Measurements from ENCODE around the gene SERTAD1. TPM values are rescaled to one million over a fixed set of nuclear protein-coding genes. Genes with fewer than 3 reads are reported as not detected.

The SERTAD1 gene
- polyA plus RNA-seq, 2 donors = 20.7 to 21.5 TPM

DNA sequence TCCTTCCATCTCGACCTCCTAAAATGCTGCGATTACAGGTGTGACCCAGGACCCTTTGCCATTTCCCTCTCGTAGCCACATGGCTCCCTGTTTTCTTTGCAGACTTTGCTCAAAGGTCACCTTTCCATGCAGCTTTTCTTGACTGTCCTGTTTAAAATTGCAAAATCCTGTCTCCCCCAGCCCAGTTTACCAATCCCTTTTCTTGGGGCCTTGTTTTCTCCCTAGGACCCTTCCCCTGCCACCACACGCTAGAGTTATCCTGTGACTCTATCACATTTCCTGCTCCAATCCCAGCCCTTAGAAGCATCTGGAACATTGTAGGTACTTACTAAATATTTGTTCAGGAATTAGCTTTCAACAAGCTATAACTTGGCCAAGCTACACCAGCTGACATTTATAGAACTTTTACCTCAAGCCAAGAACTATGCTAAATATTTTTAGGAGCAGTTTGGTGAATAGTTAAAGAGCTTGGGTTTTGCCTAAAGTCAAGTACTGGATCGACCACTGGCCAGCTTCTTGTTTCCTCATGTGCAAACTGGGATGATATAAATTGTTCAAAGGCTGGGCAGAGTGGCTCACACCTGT lies 27.5 kb upstream of the SERTAD1 start:
- 53 to 75% methylated on average over 5 of the region's 5 CpGs for WGBS, 2 donors
- H3K36me3 ChIP-seq (ENCODE audit: control insufficient read depth in 2 of 2, insufficient read depth in 2 of 2, low read length in 1 of 2) = peaks cover 3 to 10% of the 10 kb centered on the region in 2 donors
- H3K27ac ChIP-seq (ENCODE audit: low read depth in 2 of 2, low read length in 1 of 2) = peak overlapping the region; percentile 17 to 40
- no peaks in the 10 kb centered on the region for H3K27me3 ChIP-seq (ENCODE audit: control insufficient read depth in 1 of 2, insufficient read depth in 2 of 2, low read length in 2 of 2)
- no peak overlapping the region for H3K4me3 ChIP-seq (ENCODE audit: low read depth in 1 of 2, low read length in 2 of 2)
- H3K4me1 ChIP-seq (ENCODE audit: control insufficient read depth in 2 of 2, insufficient read depth in 2 of 2, low read length in 1 of 2) = no peaks in the 10 kb centered on the region
- no peaks in the 10 kb centered on the region for H3K9me3 ChIP-seq (ENCODE audit: control insufficient read depth in 2 of 2, insufficient read depth in 1 of 2, low read depth in 1 of 2, low read length in 1 of 2)

DNA sequence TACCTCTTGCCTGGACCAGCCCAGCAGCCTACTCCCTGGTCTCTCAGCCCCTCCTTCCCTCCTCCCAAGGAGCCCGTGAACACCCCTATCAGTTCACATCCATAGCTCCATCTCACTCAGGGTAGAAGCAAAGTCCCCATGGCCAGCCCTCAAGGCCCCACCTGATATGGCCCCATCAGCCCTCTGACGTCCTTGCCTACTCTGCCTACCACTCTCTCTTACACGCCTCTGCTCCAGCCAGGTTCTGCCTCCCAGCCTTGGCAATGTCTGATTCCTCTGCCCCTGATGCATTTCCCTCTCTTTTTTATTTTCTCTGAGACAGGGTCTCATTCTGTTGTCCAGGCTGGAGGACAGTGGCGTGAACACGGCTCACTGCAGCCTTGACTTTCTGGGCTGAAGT lies 26.2 kb upstream of the SERTAD1 start:
- Histone ChIP-seq H3K9me3 (ENCODE audit: control insufficient read depth in 2 of 2, insufficient read depth in 1 of 2, low read depth in 1 of 2, low read length in 1 of 2) (no peaks in the 10 kb centered on the region), H3K27ac (ENCODE audit: low read depth in 2 of 2, low read length in 1 of 2) (no peak overlapping the region), H3K4me3 (ENCODE audit: low read depth in 1 of 2, low read length in 2 of 2) (no peak overlapping the region), H3K36me3 (ENCODE audit: control insufficient read depth in 2 of 2, insufficient read depth in 2 of 2, low read length in 1 of 2) (peaks cover 0 to 10% of the 10 kb centered on the region in 2 donors), H3K27me3 (ENCODE audit: control insufficient read depth in 1 of 2, insufficient read depth in 2 of 2, low read length in 2 of 2) (no peaks in the 10 kb centered on the region), H3K4me1 (ENCODE audit: control insufficient read depth in 2 of 2, insufficient read depth in 2 of 2, low read length in 1 of 2) (no peaks in the 10 kb centered on the region)
- 71 to 73% methylated on average over 5 of the region's 5 CpGs for WGBS, 2 donors

DNA sequence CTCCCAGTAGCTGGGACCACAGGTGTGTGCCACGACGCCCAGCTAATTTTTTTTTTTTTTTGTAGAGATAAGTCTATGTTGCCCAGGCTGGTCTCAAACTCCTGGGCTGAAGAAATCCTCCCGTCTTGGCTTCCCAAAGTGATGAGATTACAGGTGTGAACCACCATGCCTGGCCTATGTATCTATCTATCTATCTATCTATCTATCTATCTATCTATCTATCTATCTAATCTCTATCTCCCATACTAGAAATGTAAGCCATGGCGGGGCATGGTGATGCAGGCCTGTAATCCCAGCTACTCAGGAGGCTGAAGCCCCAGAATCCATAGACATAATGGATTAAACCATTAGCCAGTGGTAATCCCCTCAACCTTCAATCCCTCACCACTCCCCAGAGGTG lies 24.9 kb upstream of the SERTAD1 start:
- Histone ChIP-seq H3K4me1 (ENCODE audit: control insufficient read depth in 2 of 2, insufficient read depth in 2 of 2, low read length in 1 of 2) (no peaks in the 10 kb centered on the region), H3K4me3 (ENCODE audit: low read depth in 1 of 2, low read length in 2 of 2) (no peak overlapping the region), H3K36me3 (ENCODE audit: control insufficient read depth in 2 of 2, insufficient read depth in 2 of 2, low read length in 1 of 2) (peaks cover 0 to 10% of the 10 kb centered on the region in 2 donors), H3K9me3 (ENCODE audit: control insufficient read depth in 2 of 2, insufficient read depth in 1 of 2, low read depth in 1 of 2, low read length in 1 of 2) (no peaks in the 10 kb centered on the region), H3K27ac (ENCODE audit: low read depth in 2 of 2, low read length in 1 of 2) (no peak overlapping the region), H3K27me3 (ENCODE audit: control insufficient read depth in 1 of 2, insufficient read depth in 2 of 2, low read length in 2 of 2) (no peaks in the 10 kb centered on the region)
- WGBS, 2 donors = 92 to 94% methylated on average over 4 of the region's 4 CpGs

DNA sequence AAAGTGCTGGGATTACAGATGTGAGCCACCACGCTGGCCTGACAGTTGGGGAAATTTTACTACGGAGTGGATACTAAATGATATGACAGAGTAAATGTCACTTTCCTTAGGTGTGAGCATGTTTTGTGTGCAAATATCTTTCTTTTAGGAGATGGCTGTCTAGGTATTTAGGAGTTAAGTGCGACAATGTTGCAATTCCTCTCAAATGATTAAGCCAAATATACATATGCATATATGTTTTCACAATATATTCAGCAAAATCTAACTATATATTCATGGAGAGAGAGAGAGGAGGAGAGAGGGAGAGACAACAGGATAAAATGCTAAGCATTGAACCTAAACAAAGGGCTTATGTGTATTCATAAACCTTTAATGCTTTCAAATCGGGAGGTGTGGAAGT lies 23.7 kb upstream of the SERTAD1 start:
- H3K4me1 ChIP-seq (ENCODE audit: control insufficient read depth in 2 of 2, insufficient read depth in 2 of 2, low read length in 1 of 2) = no peaks in the 10 kb centered on the region
- no peaks in the 10 kb centered on the region for H3K9me3 ChIP-seq (ENCODE audit: control insufficient read depth in 2 of 2, insufficient read depth in 1 of 2, low read depth in 1 of 2, low read length in 1 of 2)
- no peak overlapping the region for H3K4me3 ChIP-seq (ENCODE audit: low read depth in 1 of 2, low read length in 2 of 2)
- 85 to 87% methylated on average over 4 of the region's 4 CpGs for WGBS, 2 donors
- no peak overlapping the region for H3K27ac ChIP-seq (ENCODE audit: low read depth in 2 of 2, low read length in 1 of 2)
- peaks cover 0 to 10% of the 10 kb centered on the region in 2 donors for H3K36me3 ChIP-seq (ENCODE audit: control insufficient read depth in 2 of 2, insufficient read depth in 2 of 2, low read length in 1 of 2)
- H3K27me3 ChIP-seq (ENCODE audit: control insufficient read depth in 1 of 2, insufficient read depth in 2 of 2, low read length in 2 of 2) = no peaks in the 10 kb centered on the region

DNA sequence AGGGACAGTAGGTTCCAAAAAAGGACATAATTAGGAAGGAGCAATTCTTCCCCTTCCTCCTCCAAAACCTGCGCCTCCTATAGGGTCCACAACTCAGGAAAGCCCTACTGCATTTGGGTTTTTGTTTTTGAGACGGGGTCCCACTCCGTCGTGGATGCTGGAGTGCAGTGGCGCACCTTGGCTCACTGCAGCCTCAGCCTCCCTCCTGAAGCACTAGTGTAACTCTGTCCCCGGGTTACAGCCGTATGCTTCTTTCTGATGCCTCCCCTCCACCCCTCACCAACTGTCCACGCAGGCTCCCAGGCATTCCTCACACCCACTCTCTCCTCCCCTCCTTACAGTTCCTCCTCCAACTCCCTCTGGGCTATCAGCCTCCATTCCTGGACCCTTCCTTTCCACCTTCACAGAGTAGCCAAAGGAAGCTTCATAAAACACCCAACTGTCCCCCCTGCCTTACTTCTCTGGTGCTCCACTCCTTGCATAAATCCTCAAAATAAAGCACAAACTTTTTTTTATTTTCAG lies 20.5 kb upstream of the SERTAD1 start:
- Histone ChIP-seq H3K36me3 (ENCODE audit: control insufficient read depth in 2 of 2, insufficient read depth in 2 of 2, low read length in 1 of 2) (peaks cover 6 to 17% of the 10 kb centered on the region in 2 donors), H3K27me3 (ENCODE audit: control insufficient read depth in 1 of 2, insufficient read depth in 2 of 2, low read length in 2 of 2) (no peaks in the 10 kb centered on the region), H3K4me1 (ENCODE audit: control insufficient read depth in 2 of 2, insufficient read depth in 2 of 2, low read length in 1 of 2) (peaks cover 0 to 2% of the 10 kb centered on the region in 2 donors), H3K4me3 (ENCODE audit: low read depth in 1 of 2, low read length in 2 of 2) (no peak overlapping the region), H3K27ac (ENCODE audit: low read depth in 2 of 2, low read length in 1 of 2) (peak overlapping the region in 1 of 2 donors; percentile 24), H3K9me3 (ENCODE audit: control insufficient read depth in 2 of 2, insufficient read depth in 1 of 2, low read depth in 1 of 2, low read length in 1 of 2) (no peaks in the 10 kb centered on the region)
- 80 to 81% methylated on average over 8 of the region's 8 CpGs for WGBS, 2 donors

DNA sequence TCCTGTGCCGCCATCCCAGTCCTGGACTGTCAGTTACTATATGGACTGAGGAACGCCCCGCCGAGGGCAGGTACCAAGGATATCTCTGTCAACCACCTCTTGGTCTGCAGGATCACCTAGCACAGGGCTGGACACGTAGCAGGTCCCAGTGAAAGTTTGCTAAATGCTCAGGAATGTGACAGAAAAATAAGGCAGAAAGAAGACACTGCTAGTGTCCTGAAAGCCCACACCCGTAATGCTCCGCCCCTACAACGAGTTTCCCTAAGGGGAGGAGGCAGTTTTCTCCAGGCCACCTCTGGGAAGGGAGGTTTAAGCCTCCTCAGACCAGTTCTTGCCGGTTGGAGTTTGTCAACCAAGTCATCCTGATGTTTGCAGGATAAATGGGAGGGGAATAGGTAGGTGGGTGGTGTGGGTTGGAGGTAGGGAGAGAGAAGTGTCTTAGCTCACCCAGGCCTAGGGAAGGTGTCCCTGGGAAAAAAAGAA lies 20.0 kb upstream of the SERTAD1 start:
- H3K9me3 ChIP-seq (ENCODE audit: control insufficient read depth in 2 of 2, insufficient read depth in 1 of 2, low read depth in 1 of 2, low read length in 1 of 2) = no peaks in the 10 kb centered on the region
- peak overlapping the region in 1 of 2 donors; percentile 73 for H3K27ac ChIP-seq (ENCODE audit: low read depth in 2 of 2, low read length in 1 of 2)
- H3K36me3 ChIP-seq (ENCODE audit: control insufficient read depth in 2 of 2, insufficient read depth in 2 of 2, low read length in 1 of 2) = peaks cover 11 to 22% of the 10 kb centered on the region in 2 donors
- no peak overlapping the region for H3K4me3 ChIP-seq (ENCODE audit: low read depth in 1 of 2, low read length in 2 of 2)
- peaks cover 0 to 2% of the 10 kb centered on the region in 2 donors for H3K4me1 ChIP-seq (ENCODE audit: control insufficient read depth in 2 of 2, insufficient read depth in 2 of 2, low read length in 1 of 2)
- WGBS, 2 donors = 52 to 57% methylated on average over 9 of the region's 9 CpGs
- no peaks in the 10 kb centered on the region for H3K27me3 ChIP-seq (ENCODE audit: control insufficient read depth in 1 of 2, insufficient read depth in 2 of 2, low read length in 2 of 2)

DNA sequence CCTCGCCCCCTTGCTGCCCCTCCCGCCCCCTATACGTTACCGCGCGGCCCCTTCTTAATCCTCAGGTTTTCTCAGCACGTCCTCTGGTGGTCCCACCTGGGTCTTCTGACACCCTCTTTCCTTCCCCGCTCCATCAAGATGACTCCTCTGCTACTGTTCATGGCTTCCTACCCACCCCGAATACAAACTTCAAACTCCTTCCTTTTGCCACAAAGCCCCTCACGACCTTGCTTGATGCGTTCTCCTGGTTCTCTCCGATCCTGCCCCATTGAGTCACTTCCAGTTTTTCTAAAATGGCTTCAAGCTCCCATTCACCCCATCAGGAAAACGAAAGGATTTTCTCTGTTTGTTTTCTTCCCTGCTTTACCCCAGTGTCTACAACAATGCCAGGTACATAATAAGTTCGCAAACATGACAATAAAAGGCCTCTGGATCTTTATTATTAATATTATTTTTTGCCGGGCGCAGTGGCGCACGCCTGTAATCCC lies 19.1 kb upstream of the SERTAD1 start:
- WGBS, 2 donors = 11 to 13% methylated on average over 16 to 18 of the region's 18 CpGs
- Histone ChIP-seq H3K27me3 (ENCODE audit: control insufficient read depth in 1 of 2, insufficient read depth in 2 of 2, low read length in 2 of 2) (no peaks in the 10 kb centered on the region), H3K4me1 (ENCODE audit: control insufficient read depth in 2 of 2, insufficient read depth in 2 of 2, low read length in 1 of 2) (peaks cover 0 to 2% of the 10 kb centered on the region in 2 donors), H3K27ac (ENCODE audit: low read depth in 2 of 2, low read length in 1 of 2) (peak overlapping the region; percentile 94 to 99), H3K36me3 (ENCODE audit: control insufficient read depth in 2 of 2, insufficient read depth in 2 of 2, low read length in 1 of 2) (peaks cover 11 to 24% of the 10 kb centered on the region in 2 donors), H3K9me3 (ENCODE audit: control insufficient read depth in 2 of 2, insufficient read depth in 1 of 2, low read depth in 1 of 2, low read length in 1 of 2) (no peaks in the 10 kb centered on the region), H3K4me3 (ENCODE audit: low read depth in 1 of 2, low read length in 2 of 2) (peak overlapping the region; percentile 76 to 95)

DNA sequence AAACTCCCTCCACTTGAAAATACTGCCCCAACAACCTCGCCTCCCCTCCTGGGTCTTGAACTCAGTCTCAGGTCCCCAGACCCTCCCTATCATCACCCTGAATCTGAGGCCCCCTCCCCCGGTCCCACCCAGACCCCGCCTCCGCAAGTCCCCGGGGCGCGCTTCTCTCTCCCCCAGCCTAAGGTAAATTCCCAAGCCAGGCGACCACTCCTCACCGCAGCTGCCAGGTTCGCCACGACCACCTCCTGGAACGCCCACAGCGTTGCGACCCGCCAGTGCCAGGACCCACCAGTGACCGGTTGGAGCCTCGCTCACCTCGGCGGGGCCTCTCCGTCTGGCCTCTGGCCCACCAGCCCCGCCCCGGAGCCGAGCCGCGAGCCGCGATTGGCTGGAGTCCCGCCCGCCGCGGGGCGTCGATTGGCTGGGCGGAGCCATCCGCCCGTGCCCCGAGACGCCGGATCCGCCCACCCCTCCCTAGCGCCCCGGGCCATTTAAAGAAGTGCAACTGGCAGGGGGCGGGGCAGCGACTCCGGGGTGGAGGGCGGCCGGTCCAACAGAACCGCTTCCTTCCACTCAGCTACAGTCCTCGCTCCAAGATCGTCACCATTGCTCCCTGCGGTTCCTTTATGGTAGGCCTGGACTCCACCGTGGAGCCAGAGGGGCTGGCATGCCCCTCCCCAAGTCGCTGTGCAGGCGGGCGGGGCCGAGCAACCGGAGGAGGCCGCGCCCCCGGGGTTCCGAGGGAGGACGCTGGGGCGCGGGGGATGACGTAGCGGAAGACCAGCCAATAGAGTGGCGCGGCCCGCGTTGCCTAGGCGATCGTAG lies 18.4 kb upstream of the SERTAD1 start, which contains the start of gene SERTAD3:
SERTAD3 (minus strand) TSS at position 336 of the 825 bp plus-strand sequence. CDS start 2,255 bp downstream, outside the sequence.
- H3K27ac ChIP-seq (ENCODE audit: low read depth in 2 of 2, low read length in 1 of 2) = peak within 1 kb of the TSS; percentile 95 to 99
- WGBS, 2 donors = 1% methylated on average over 68 to 72 of the region's 72 CpGs
- H3K9me3 ChIP-seq (ENCODE audit: control insufficient read depth in 2 of 2, insufficient read depth in 1 of 2, low read depth in 1 of 2, low read length in 1 of 2) = no peaks in the 10 kb centered on the region
- H3K36me3 ChIP-seq (ENCODE audit: control insufficient read depth in 2 of 2, insufficient read depth in 2 of 2, low read length in 1 of 2) = peaks cover 11 to 24% of the 10 kb centered on the region in 2 donors
- H3K4me3 ChIP-seq (ENCODE audit: low read depth in 1 of 2, low read length in 2 of 2) = peak within 1 kb of the TSS; percentile 76 to 95
- no peaks in the 10 kb centered on the region for H3K27me3 ChIP-seq (ENCODE audit: control insufficient read depth in 1 of 2, insufficient read depth in 2 of 2, low read length in 2 of 2)
- peaks cover 0 to 2% of the 10 kb centered on the region in 2 donors for H3K4me1 ChIP-seq (ENCODE audit: control insufficient read depth in 2 of 2, insufficient read depth in 2 of 2, low read length in 1 of 2)

DNA sequence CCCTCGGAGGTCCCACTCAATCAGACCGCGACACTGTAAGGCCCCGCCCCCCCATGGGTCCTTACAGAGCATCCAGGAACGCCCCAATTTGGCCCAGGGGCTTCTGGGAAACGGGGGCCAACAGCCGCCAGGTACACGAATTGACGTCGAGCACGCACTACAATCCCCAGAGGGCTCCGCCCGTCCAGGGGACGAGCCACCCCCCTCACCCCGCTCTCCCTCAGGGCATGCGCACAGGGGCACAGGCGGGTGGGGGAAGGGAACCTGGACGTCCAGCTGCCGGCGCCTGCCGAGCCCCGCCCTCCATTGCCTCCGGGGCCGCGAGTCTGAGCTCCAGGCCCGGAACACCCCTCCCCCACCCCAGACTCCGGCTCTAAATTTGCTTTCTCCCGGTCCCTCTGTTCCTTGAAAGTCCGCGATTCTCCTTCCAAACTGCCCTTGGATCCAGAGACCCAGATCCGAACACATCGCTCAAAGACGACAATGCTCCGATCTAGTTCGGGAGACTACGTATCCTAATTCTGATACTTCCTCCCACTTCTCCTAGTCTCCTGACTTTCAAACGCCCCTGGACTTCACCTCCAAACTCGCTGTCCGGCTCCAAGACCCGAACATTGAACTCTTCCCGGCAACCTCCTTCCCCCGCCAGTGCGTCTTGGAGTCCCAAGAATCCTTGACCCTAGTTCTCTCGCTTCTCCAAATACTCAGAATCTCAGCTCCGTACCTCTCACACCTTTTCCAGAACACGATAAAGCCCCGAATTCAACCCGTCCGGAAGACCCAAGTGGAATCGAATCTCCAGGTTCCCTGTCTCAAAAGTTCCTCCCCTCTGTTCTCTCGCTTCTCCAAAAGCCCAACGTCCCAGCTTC lies 17.6 kb upstream of the SERTAD1 start:
- Histone ChIP-seq H3K27me3 (ENCODE audit: control insufficient read depth in 1 of 2, insufficient read depth in 2 of 2, low read length in 2 of 2) (no peaks in the 10 kb centered on the region), H3K4me3 (ENCODE audit: low read depth in 1 of 2, low read length in 2 of 2) (peak overlapping the region; percentile 76 to 95), H3K9me3 (ENCODE audit: control insufficient read depth in 2 of 2, insufficient read depth in 1 of 2, low read depth in 1 of 2, low read length in 1 of 2) (no peaks in the 10 kb centered on the region), H3K27ac (ENCODE audit: low read depth in 2 of 2, low read length in 1 of 2) (peak overlapping the region; percentile 95 to 99), H3K4me1 (ENCODE audit: control insufficient read depth in 2 of 2, insufficient read depth in 2 of 2, low read length in 1 of 2) (peaks cover 0 to 2% of the 10 kb centered on the region in 2 donors), H3K36me3 (ENCODE audit: control insufficient read depth in 2 of 2, insufficient read depth in 2 of 2, low read length in 1 of 2) (peaks cover 11 to 20% of the 10 kb centered on the region in 2 donors)
- 0% methylated on average over 51 to 52 of the region's 52 CpGs for WGBS, 2 donors

Measured in esophagus (tissue), 2 donors.